Loucy (cell line): ENCODE results near the gene EXOSC2.

Source experiments
- H2AFZ ChIP-seq: fragments of 200-600 bp; sonication (generic); 2 replicates; pipeline ENCODE4 v1.6.0; 2016; ENCODE audit warnings: antibody characterized with exemption, mild to moderate bottlenecking, low read length, moderate library complexity
- H3F3A ChIP-seq: fragments of 200-600 bp; 2 replicates; pipeline ENCODE4 v1.6.0; 2016; ENCODE audit warnings: antibody characterized with exemption, low read depth, mild to moderate bottlenecking
- H3K27me3 ChIP-seq: fragments of 200-600 bp; sonication (generic); 2 replicates; pipeline ENCODE4 v1.6.1; 2014; ENCODE audit warnings: low read length, mild to moderate bottlenecking; ENCODE audit not compliant: insufficient read depth, poor library complexity, severe bottlenecking
- H3K36me3 ChIP-seq: fragments of 200-600 bp; sonication (generic); 2 replicates; pipeline ENCODE4 v1.6.1; 2016; ENCODE audit warnings: low read length; ENCODE audit not compliant: insufficient read depth
- H3K4me1 ChIP-seq: fragments of 200-600 bp; sonication (generic); 2 replicates; pipeline ENCODE4 v1.5.1; 2014; ENCODE audit warnings: low read length, mild to moderate bottlenecking; ENCODE audit not compliant: insufficient read depth, poor library complexity, severe bottlenecking
- H3K4me2 ChIP-seq: fragments of 200-600 bp; sonication (generic); 2 replicates; pipeline ENCODE4 v1.6.0; 2014; ENCODE audit warnings: antibody characterized with exemption, low read length, low read depth, mild to moderate bottlenecking; ENCODE audit not compliant: poor library complexity, severe bottlenecking
- H3K4me3 ChIP-seq: fragments of 200-600 bp; sonication (generic); 2 replicates; pipeline ENCODE4 v1.5.1; 2014; ENCODE audit warnings: low read length, mild to moderate bottlenecking, mixed read lengths; ENCODE audit not compliant: poor library complexity, severe bottlenecking
- H3K79me2 ChIP-seq: fragments of 200-600 bp; sonication (generic); 2 replicates; pipeline ENCODE4 v1.6.1; 2014; ENCODE audit warnings: low read length; ENCODE audit not compliant: insufficient read depth
- H3K9ac ChIP-seq: fragments of 200-600 bp; sonication (generic); 2 replicates; pipeline ENCODE4 v1.6.0; 2014; ENCODE audit warnings: mild to moderate bottlenecking, low read depth, low read length, moderate library complexity; ENCODE audit not compliant: poor library complexity, severe bottlenecking
- H3K9me2 ChIP-seq: fragments of 200-600 bp; sonication (generic); replicated peaks from 2 replicates; pipeline ENCODE4 v1.6.1; 2016; ENCODE audit warnings: low read depth, low read length, mixed read lengths
- H3K9me3 ChIP-seq: fragments of 200-600 bp; sonication (generic); 2 replicates; pipeline ENCODE4 v1.6.1; 2014; ENCODE audit warnings: mild to moderate bottlenecking, antibody characterized with exemption, low read length, low read depth; ENCODE audit not compliant: insufficient read depth
- H4K20me1 ChIP-seq: fragments of 200-600 bp; sonication (generic); 2 replicates; pipeline ENCODE4 v1.6.0; 2014; ENCODE audit warnings: antibody characterized with exemption, low read length, mild to moderate bottlenecking; ENCODE audit not compliant: insufficient read depth, poor library complexity, severe bottlenecking
- CTCF ChIP-seq: fragments of 200-600 bp; sonication (generic); conservative IDR thresholded peaks from 2 replicates; pipeline ENCODE4 v1.5.1; 2014; ENCODE audit warnings: mild to moderate bottlenecking, antibody characterized with exemption, low read length
- EZH2phosphoT487 ChIP-seq: fragments of 200-600 bp; IDR thresholded peaks from 2 replicates; pipeline ENCODE4 v1.6.1; 2018; ENCODE audit warnings: antibody characterized with exemption, mild to moderate bottlenecking, moderate library complexity, borderline replicate concordance

Gene EXOSC2

GRCh38 chr9:130735566-130735965 lies 42.0 kb downstream of the EXOSC2 start:
- H4K20me1 ChIP-seq = no peaks in the 10 kb centered on the region
- no peaks in the 10 kb centered on the region for H3K36me3 ChIP-seq
- no peaks in the 10 kb centered on the region for H3K9me3 ChIP-seq
- no peak overlapping the region for H3K9ac ChIP-seq
- no peaks in the 10 kb centered on the region for H3K9me2 ChIP-seq
- no peaks in the 10 kb centered on the region for H3K4me1 ChIP-seq
- no peaks in the 10 kb centered on the region for H3K79me2 ChIP-seq
- no peak overlapping the region for H2AFZ ChIP-seq
- TF ChIP-seq EZH2phosphoT487 = no peak
- TF ChIP-seq CTCF = no peak
- no peak overlapping the region for H3K4me2 ChIP-seq
- no peaks in the 10 kb centered on the region for H3K27me3 ChIP-seq
- no peak overlapping the region for H3K4me3 ChIP-seq
- no peaks in the 10 kb centered on the region for H3F3A ChIP-seq

GRCh38 chr9:130736834-130737233 lies 43.3 kb downstream of the EXOSC2 start:
- H3K4me3 ChIP-seq = no peak overlapping the region
- H3K9ac ChIP-seq = no peak overlapping the region
- H3K4me1 ChIP-seq = no peaks in the 10 kb centered on the region
- H3K9me2 ChIP-seq = no peaks in the 10 kb centered on the region
- H4K20me1 ChIP-seq = no peaks in the 10 kb centered on the region
- H3K36me3 ChIP-seq = no peaks in the 10 kb centered on the region
- H3K4me2 ChIP-seq = no peak overlapping the region
- no peaks in the 10 kb centered on the region for H3K79me2 ChIP-seq
- no peaks in the 10 kb centered on the region for H3K27me3 ChIP-seq
- no peaks in the 10 kb centered on the region for H3K9me3 ChIP-seq
- no peaks in the 10 kb centered on the region for H3F3A ChIP-seq
- no peak overlapping the region for H2AFZ ChIP-seq
- TF ChIP-seq EZH2phosphoT487 (no peak), CTCF (no peak)

GRCh38 chr9:130738281-130738680 lies 44.7 kb downstream of the EXOSC2 start:
- H3F3A ChIP-seq = no peaks in the 10 kb centered on the region
- no peaks in the 10 kb centered on the region for H3K27me3 ChIP-seq
- H3K9me2 ChIP-seq = no peaks in the 10 kb centered on the region
- no peaks in the 10 kb centered on the region for H3K36me3 ChIP-seq
- TF ChIP-seq CTCF (no peak), EZH2phosphoT487 (no peak)
- H3K4me1 ChIP-seq = no peaks in the 10 kb centered on the region
- H3K4me2 ChIP-seq = no peak overlapping the region
- no peak overlapping the region for H2AFZ ChIP-seq
- no peaks in the 10 kb centered on the region for H3K79me2 ChIP-seq
- H4K20me1 ChIP-seq = no peaks in the 10 kb centered on the region
- no peaks in the 10 kb centered on the region for H3K9me3 ChIP-seq
- no peak overlapping the region for H3K9ac ChIP-seq
- H3K4me3 ChIP-seq = no peak overlapping the region
